HCT116 (cell line): ENCODE measurements around the gene HEMGN.

ENCODE experiments used
- CEBPB ChIP-seq: IDR thresholded peaks from 2 replicates; pipeline ENCODE4 v1.6.1; 2012; ENCODE audit warnings: low read depth
- CTCF ChIP-seq, 3 experiments: fragments of 200-600 bp in 1 of 3; sonication (generic) in 1 of 3; IDR thresholded peaks in 2 of 3; conservative IDR thresholded peaks in 1 of 3; 2 replicates each; pipeline ENCODE4 v1.5.1; 2012 to 2017; ENCODE audit warnings: low read depth in 2 of 3, low read length in 2 of 3, antibody characterized with exemption in 1 of 3, borderline replicate concordance in 1 of 3, control low read depth in 1 of 3, mild to moderate bottlenecking in 1 of 3, mixed read lengths in 1 of 3, mixed run types in 1 of 3, moderate library complexity in 1 of 3; ENCODE audit not compliant: insufficient read depth in 1 of 3
- EGR1 ChIP-seq: IDR thresholded peaks from 2 replicates; pipeline ENCODE4 v1.6.1; 2012; ENCODE audit warnings: low read depth
- EZH2phosphoT487 ChIP-seq: fragments of 200-600 bp; IDR thresholded peaks from 2 replicates; pipeline ENCODE4 v1.6.1; 2018; ENCODE audit warnings: antibody characterized with exemption, borderline replicate concordance
- JUND ChIP-seq: IDR thresholded peaks from 2 replicates; pipeline ENCODE4 v1.6.1; 2012
- MAX ChIP-seq: IDR thresholded peaks from 2 replicates; pipeline ENCODE4 v1.6.1; 2012
- POLR2A ChIP-seq: IDR thresholded peaks from 2 replicates; pipeline ENCODE4 v1.7.0; 2011; ENCODE audit warnings: borderline replicate concordance; ENCODE audit not compliant: insufficient read depth, insufficient read length; ENCODE audit errors: extremely low read depth
- POLR2AphosphoS5 ChIP-seq: IDR thresholded peaks from 2 replicates; pipeline ENCODE4 v1.6.1; 2011; ENCODE audit warnings: mild to moderate bottlenecking, low read depth, low read length, moderate library complexity
- SP1 ChIP-seq: IDR thresholded peaks from 2 replicates; pipeline ENCODE4 v1.6.1; 2012; ENCODE audit warnings: low read depth
- SRF ChIP-seq: IDR thresholded peaks from 2 replicates; pipeline ENCODE4 v1.6.1; 2012; ENCODE audit warnings: low read depth
- YY1 ChIP-seq: IDR thresholded peaks from 2 replicates; pipeline ENCODE4 v1.6.1; 2011; ENCODE audit warnings: low read length, low read depth, moderate library complexity, mild to moderate bottlenecking; ENCODE audit not compliant: insufficient replicate concordance; ENCODE audit errors: extremely low read depth

GRCh38 chr9:97906236-97906831 lies 31.6 kb downstream of the HEMGN start:
- TF ChIP-seq CTCF (IDR thresholded peaks at IDR 0.05 in 2 of 3, conservative IDR thresholded peaks at IDR 0.05 in 1 of 3; ENCODE audit: borderline replicate concordance in 1 of 3, insufficient read depth in 1 of 3, low read depth in 2 of 3, low read length in 2 of 3) = no peak
- TF ChIP-seq JUND = no peak
- TF ChIP-seq POLR2A = no peak
- no peak for TF ChIP-seq EZH2phosphoT487
- no peak for TF ChIP-seq SRF
- no peak for TF ChIP-seq POLR2AphosphoS5
- TF ChIP-seq SP1 = no peak
- no peak for TF ChIP-seq MAX
- TF ChIP-seq EGR1 = no peak
- no peak for TF ChIP-seq CEBPB
- TF ChIP-seq YY1 = no peak
